Hepatocyte (in vitro differentiated cells): Measurements from ENCODE around the gene MKRN2OS. TPM values are rescaled to one million over a fixed set of nuclear protein-coding genes. Genes with fewer than 3 reads are reported as not detected.

ENCODE experiments used
- DNase-seq: peaks from one replicate; pipeline ENCODE4 v3.0.0-alpha.2; 2016; ENCODE audit warnings: low spot score
- H2AFZ ChIP-seq: fragments of 200-600 bp; sonication (generic); 2 replicates; pipeline ENCODE4 v1.6.0; 2016; ENCODE audit warnings: antibody characterized with exemption, mild to moderate bottlenecking
- H3K27ac ChIP-seq: fragments of 200-600 bp; sonication (generic); 2 replicates; pipeline ENCODE4 v1.5.1; 2016; ENCODE audit warnings: mild to moderate bottlenecking
- H3K27me3 ChIP-seq: fragments of 200-600 bp; sonication (generic); 2 replicates; pipeline ENCODE4 v1.6.1; 2016
- H3K36me3 ChIP-seq: fragments of 200-600 bp; sonication (generic); replicated peaks from 2 replicates; pipeline ENCODE4 v1.5.1; 2016; ENCODE audit warnings: low read depth; ENCODE audit not compliant: insufficient read depth
- H3K4me1 ChIP-seq: fragments of 200-600 bp; sonication (generic); 2 replicates; pipeline ENCODE4 v1.5.1; 2016; ENCODE audit warnings: mild to moderate bottlenecking, moderate library complexity; ENCODE audit not compliant: insufficient read depth
- H3K4me2 ChIP-seq: fragments of 200-600 bp; sonication (generic); 2 replicates; pipeline ENCODE4 v1.6.0; 2016
- H3K4me3 ChIP-seq: fragments of 200-600 bp; sonication (generic); 2 replicates; pipeline ENCODE4 v1.5.1; 2016; ENCODE audit warnings: mild to moderate bottlenecking
- H3K79me2 ChIP-seq: fragments of 200-600 bp; sonication (generic); 2 replicates; pipeline ENCODE4 v1.6.0; 2017; ENCODE audit warnings: mild to moderate bottlenecking
- H3K9me2 ChIP-seq: fragments of 200-600 bp; sonication (generic); replicated peaks from 2 replicates; pipeline ENCODE4 v1.6.0; 2017; ENCODE audit warnings: mild to moderate bottlenecking; ENCODE audit not compliant: insufficient read depth
- H3K9me3 ChIP-seq: fragments of 200-600 bp; sonication (generic); 2 replicates; pipeline ENCODE4 v1.5.1; 2016; ENCODE audit warnings: low read depth, mild to moderate bottlenecking
- H4K20me1 ChIP-seq: fragments of 200-600 bp; sonication (generic); 2 replicates; pipeline ENCODE4 v1.6.0; 2016; ENCODE audit warnings: mild to moderate bottlenecking; ENCODE audit not compliant: insufficient read depth, poor library complexity, severe bottlenecking
- CTCF ChIP-seq: fragments of 200-600 bp; sonication (generic); IDR thresholded peaks from 2 replicates; pipeline ENCODE4 v1.5.1; 2016; ENCODE audit warnings: antibody characterized with exemption, mild to moderate bottlenecking; ENCODE audit not compliant: poor library complexity
- EZH2 ChIP-seq: fragments of 200-600 bp; sonication (generic); IDR thresholded peaks from 2 replicates; pipeline ENCODE4 v1.6.1; 2016; ENCODE audit warnings: antibody characterized with exemption, mild to moderate bottlenecking, borderline replicate concordance
- EZH2phosphoT487 ChIP-seq: fragments of 200-600 bp; sonication (generic); IDR thresholded peaks from one replicate; pipeline ENCODE4 v1.6.1; 2018; ENCODE audit warnings: antibody characterized with exemption, mild to moderate bottlenecking, low read depth, moderate library complexity; ENCODE audit not compliant: unreplicated experiment, severe bottlenecking
- WGBS: methylation state at CpG from one replicate; pipeline ENCODE4 v1.1.6; 2016; ENCODE audit warnings: low lambda C conversion rate; ENCODE audit errors: missing lambda C conversion rate; 5-methylcytosine and 5-hydroxymethylcytosine counted together
- polyA plus RNA-seq: library from polyadenylated mRNA; unstranded; fragments of >200 nt; fragmentation: Nextera tagmentation; extraction: Ambion mirVana; gene quantifications from 2 replicates; pipeline ENCODE4 v1.2.1, GENCODE V29; 2016
- total RNA-seq: library from RNA; depleted of rRNA; stranded (reverse); fragments of >200 nt; gene quantifications from 2 replicates; pipeline ENCODE4 v1.2.3, GENCODE V29; 2014

MKRN2OS gene
- total and polyA plus RNA-seq, 2 experiments from 2014 or later, result 3.0 to 3.3 TPM

- H3K36me3 ChIP-seq, result no peaks in the 10 kb centered on the region
- H3K9me2 ChIP-seq, result no peaks in the 10 kb centered on the region
- H3K4me1 ChIP-seq, result peaks cover 21% of the 10 kb centered on the region
- peak overlapping the region; percentile 89 for H3K4me3 ChIP-seq
- TF ChIP-seq EZH2 (no peak), CTCF (no peak), EZH2phosphoT487 (no peak)
- DNase-seq, result no peak
- WGBS, result 35% methylated on average over 4 of the region's 4 CpGs
- H2AFZ ChIP-seq, result no peak overlapping the region
- peaks cover 61% of the 10 kb centered on the region for H3K79me2 ChIP-seq
- H4K20me1 ChIP-seq, result peaks cover 52% of the 10 kb centered on the region
- H3K9me3 ChIP-seq, result no peaks in the 10 kb centered on the region
- H3K27ac ChIP-seq, result peak overlapping the region; percentile 99
- H3K4me2 ChIP-seq, result peak overlapping the region; percentile 76
- H3K27me3 ChIP-seq, result no peaks in the 10 kb centered on the region
These were observed 13.4 kb upstream of the MKRN2OS start for GRCh38 chr3:12558706-12559105.

- H3K27ac ChIP-seq, result peak overlapping the region; percentile 99
- DNase-seq, result no peak
These were observed 12.3 kb upstream of the MKRN2OS start for GRCh38 chr3:12557473-12558100.

GRCh38 chr3:12556690-12557472 lies 11.6 kb upstream of the MKRN2OS start, which contains the start of gene MKRN2:
Gene MKRN2, plus strand, starts transcription at chr3:12557087. Its CDS starts 64 bp downstream, at chr3:12557151.
- Histone ChIP-seq H3K4me1 (peaks cover 21% of the 10 kb centered on the region), H2AFZ (peak within 1 kb of the TSS; percentile 91), H3K27ac (peak within 1 kb of the TSS; percentile 99), H3K36me3 (no peaks in the 10 kb centered on the region), H3K9me3 (no peaks in the 10 kb centered on the region), H3K79me2 (peaks cover 46% of the 10 kb centered on the region), H4K20me1 (peaks cover 39% of the 10 kb centered on the region), H3K4me3 (peak within 1 kb of the TSS; percentile 89), H3K27me3 (peaks cover 3% of the 10 kb centered on the region), H3K4me2 (peak within 1 kb of the TSS; percentile 86), H3K9me2 (no peaks in the 10 kb centered on the region)
- DNase-seq, result peak; percentile 94
- no peak for TF ChIP-seq EZH2phosphoT487
- no peak for TF ChIP-seq CTCF
- TF ChIP-seq EZH2, result no peak
- WGBS, result 2% methylated on average over 73 of the region's 77 CpGs

More at GRCh38 chr3:12557473-12558100, 12.3 kb upstream of the MKRN2OS start:
- TF ChIP-seq CTCF (peak; percentile 5), EZH2phosphoT487 (no peak), EZH2 (no peak)
- no peaks in the 10 kb centered on the region for H3K36me3 ChIP-seq
- H3K4me1 ChIP-seq, result peaks cover 21% of the 10 kb centered on the region
- H3K4me2 ChIP-seq, result peak overlapping the region; percentile 76
- H3K27me3 ChIP-seq, result peaks cover 3% of the 10 kb centered on the region
- 3% methylated on average over 18 of the region's 18 CpGs for WGBS
- peak overlapping the region; percentile 89 for H3K4me3 ChIP-seq
- H3K9me2 ChIP-seq, result no peaks in the 10 kb centered on the region
- H3K9me3 ChIP-seq, result no peaks in the 10 kb centered on the region
- peaks cover 46% of the 10 kb centered on the region for H4K20me1 ChIP-seq
- H2AFZ ChIP-seq, result peak overlapping the region; percentile 76
- peaks cover 53% of the 10 kb centered on the region for H3K79me2 ChIP-seq
